Kidney epithelial cell (primary cell): ENCODE data around the gene EXOSC7. TPM values are rescaled to one million over a fixed set of nuclear protein-coding genes. Genes with fewer than 3 reads are reported as not detected.

Experiments used
- DNase-seq: peaks from one replicate; pipeline ENCODE4 v3.0.0-alpha.2; 2010; ENCODE audit warnings: low read depth
- H3K27me3 ChIP-seq: 2 replicates; pipeline ENCODE4 v1.6.0; 2011; ENCODE audit warnings: low read length; ENCODE audit not compliant: control insufficient read depth, insufficient read depth
- H3K36me3 ChIP-seq: 2 replicates; pipeline ENCODE4 v1.5.1; 2011; ENCODE audit warnings: low read length; ENCODE audit not compliant: control insufficient read depth, insufficient read depth
- H3K4me3 ChIP-seq: 2 replicates; pipeline ENCODE4 v1.5.1; 2011; ENCODE audit warnings: low read depth, mild to moderate bottlenecking, control low read depth, low read length
- total RNA-seq: library from RNA; depleted of rRNA; stranded (reverse); fragments of >200 nt; gene quantifications from 2 replicates; pipeline ENCODE4 v1.2.3, GENCODE V29; 2015
- TF ChIP-seq, protein P1 (sequence below): IDR thresholded peaks from 2 replicates; pipeline ENCODE4 v1.5.1; 2011; ENCODE audit warnings: mild to moderate bottlenecking, moderate library complexity, low read length, control low read depth, inconsistent platforms; ENCODE audit not compliant: insufficient read depth, poor library complexity, severe bottlenecking

EXOSC7 gene
- total RNA-seq, 1 donor from 2014 or later: 64.8 TPM

DNA sequence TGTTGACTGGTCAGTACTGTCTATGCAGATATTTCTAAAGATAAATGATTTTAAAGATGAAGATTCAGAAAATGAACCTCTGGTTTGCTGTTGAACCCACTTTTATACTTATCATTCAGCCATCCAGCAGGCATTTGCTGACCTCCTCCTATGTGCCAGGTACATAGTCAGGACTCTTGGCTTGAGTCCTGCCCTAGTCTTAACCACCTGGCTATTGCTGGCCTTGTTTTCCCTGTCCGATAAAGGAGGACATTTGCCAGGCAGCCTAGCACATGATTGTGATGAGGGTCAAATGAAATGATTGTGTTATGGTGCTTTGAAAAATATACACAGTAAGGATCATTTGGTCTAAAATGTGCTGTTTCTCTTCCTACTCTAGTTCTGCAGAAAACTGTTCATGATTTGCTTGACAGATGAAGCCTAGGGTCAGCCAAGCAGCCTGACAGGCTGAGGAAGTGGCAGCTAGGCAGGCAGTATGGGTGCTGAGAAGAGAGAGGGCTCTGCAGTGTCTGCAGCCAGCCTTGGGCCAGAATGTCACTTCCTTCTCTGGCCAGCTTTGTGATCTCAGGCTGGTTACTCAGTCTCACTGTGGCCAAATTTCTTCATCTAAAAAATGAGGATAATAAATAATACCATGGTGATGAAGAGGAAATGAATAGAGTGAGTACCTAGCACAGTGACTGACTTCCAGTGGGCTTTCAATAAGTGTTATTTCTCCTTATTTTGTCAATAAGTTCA, 13.8 kb downstream of the EXOSC7 start:
- H3K36me3 ChIP-seq: no peaks in the 10 kb centered on the region
- no peaks in the 10 kb centered on the region for H3K27me3 ChIP-seq
- TF ChIP-seq, protein P1, sequence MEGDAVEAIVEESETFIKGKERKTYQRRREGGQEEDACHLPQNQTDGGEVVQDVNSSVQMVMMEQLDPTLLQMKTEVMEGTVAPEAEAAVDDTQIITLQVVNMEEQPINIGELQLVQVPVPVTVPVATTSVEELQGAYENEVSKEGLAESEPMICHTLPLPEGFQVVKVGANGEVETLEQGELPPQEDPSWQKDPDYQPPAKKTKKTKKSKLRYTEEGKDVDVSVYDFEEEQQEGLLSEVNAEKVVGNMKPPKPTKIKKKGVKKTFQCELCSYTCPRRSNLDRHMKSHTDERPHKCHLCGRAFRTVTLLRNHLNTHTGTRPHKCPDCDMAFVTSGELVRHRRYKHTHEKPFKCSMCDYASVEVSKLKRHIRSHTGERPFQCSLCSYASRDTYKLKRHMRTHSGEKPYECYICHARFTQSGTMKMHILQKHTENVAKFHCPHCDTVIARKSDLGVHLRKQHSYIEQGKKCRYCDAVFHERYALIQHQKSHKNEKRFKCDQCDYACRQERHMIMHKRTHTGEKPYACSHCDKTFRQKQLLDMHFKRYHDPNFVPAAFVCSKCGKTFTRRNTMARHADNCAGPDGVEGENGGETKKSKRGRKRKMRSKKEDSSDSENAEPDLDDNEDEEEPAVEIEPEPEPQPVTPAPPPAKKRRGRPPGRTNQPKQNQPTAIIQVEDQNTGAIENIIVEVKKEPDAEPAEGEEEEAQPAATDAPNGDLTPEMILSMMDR: no peak
- H3K4me3 ChIP-seq: no peak overlapping the region
- no peak for DNase-seq

DNA sequence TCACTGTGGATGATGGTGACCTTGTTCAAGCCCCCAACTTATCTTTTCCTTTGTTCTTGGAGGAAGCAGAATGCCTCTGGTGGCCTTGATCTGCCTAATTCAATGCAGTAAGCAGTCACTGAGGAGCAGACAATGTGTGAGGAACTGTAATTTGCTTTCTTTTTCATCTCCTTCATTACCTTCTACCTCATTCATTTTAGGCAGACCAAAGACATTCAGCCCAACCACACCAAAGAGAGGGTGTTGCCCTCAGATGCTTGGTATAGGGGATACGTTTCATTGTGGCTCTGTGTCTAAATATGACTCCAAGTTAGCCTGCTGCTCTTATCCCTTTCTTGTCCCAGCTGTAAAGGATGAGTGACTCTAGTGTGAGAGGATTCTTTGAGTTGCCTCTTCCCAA, 15.3 kb downstream of the EXOSC7 start:
- H3K4me3 ChIP-seq: no peak overlapping the region
- H3K36me3 ChIP-seq: no peaks in the 10 kb centered on the region
- no peak for DNase-seq
- no peaks in the 10 kb centered on the region for H3K27me3 ChIP-seq
- TF ChIP-seq, protein P1: no peak

DNA sequence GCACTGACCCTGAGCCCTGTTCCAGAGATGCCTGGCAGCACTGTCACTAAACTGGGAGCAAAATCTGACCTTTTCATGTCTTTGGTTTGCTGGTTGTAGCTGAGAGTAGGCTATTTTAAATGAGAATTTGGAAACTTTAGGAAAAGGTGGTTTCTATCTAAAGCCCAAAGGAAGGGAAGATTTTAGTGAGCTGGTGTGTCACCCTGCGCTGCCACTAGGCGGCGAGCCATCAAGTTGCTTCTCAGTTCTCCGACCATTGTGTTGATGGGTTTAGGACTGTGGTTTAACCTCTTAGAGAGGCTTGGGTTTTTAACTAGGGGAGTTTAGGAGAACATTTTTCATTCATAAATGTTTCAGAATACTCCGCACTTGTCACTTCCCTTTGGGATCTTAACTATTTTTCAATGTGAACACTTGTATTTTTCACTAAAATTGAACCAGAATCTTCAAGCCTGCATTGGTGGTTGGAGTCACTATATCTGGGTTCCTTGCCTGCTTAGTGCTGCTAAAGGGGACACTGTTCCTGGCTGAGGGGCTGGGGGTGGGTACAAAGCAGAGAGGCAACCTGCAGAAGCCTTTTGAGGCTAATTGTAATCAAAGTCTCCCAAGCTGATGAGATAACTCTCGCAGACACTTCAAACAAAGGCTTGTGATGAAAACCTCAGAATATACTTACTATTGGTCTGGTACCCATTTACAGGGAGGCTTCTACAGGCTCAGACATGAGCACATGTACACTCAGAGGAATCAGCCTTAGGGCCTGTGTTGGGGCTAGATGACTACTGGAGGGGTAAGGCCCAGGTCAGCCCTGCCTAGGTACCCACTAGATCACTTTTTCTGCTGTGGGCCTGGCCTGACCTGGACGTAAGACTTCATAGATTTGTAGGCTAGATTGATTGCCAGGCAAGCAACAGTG, 16.8 kb downstream of the EXOSC7 start:
- Histone ChIP-seq H3K4me3 (no peak overlapping the region), H3K27me3 (no peaks in the 10 kb centered on the region), H3K36me3 (no peaks in the 10 kb centered on the region)
- DNase-seq: no peak
- TF ChIP-seq, protein P1: peak; percentile 62

DNA sequence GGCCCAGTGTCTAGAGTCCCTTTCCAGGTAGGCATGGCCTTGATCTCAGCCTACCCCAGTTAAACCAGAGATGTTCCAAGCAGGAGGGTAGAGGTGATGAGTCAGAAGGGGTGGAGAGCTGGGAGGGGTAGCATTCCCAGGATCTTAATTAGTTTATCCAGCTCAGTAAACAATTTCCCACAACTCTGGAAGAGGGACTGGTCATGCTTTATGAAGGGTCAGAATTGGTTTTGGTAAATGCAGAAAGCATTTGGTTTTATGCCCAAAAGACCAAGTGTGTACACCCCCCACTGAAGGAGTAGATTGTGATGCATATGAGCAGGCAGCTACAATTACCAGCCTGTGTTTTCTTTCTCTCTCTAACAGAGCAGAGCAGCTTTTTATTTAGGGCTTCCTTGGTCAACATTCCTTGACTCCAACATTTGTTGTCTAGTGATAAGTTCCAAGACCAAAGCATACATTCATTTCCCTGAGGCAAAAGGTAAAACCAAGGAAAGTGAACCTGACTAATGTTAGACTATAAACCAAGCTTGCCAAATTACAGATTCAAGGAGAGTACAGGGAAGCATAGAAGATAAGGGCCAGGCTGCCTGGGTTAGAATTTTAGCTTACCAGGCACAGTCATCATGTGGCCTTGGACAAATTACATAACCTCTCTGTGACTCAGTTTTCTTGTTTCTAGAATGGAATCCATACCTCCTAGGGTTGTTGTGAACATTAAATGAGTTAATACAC, 17.6 kb downstream of the EXOSC7 start:
- Histone ChIP-seq H3K4me3 (no peak overlapping the region), H3K27me3 (no peaks in the 10 kb centered on the region), H3K36me3 (no peaks in the 10 kb centered on the region)
- TF ChIP-seq, protein P1: no peak
- no peak for DNase-seq

DNA sequence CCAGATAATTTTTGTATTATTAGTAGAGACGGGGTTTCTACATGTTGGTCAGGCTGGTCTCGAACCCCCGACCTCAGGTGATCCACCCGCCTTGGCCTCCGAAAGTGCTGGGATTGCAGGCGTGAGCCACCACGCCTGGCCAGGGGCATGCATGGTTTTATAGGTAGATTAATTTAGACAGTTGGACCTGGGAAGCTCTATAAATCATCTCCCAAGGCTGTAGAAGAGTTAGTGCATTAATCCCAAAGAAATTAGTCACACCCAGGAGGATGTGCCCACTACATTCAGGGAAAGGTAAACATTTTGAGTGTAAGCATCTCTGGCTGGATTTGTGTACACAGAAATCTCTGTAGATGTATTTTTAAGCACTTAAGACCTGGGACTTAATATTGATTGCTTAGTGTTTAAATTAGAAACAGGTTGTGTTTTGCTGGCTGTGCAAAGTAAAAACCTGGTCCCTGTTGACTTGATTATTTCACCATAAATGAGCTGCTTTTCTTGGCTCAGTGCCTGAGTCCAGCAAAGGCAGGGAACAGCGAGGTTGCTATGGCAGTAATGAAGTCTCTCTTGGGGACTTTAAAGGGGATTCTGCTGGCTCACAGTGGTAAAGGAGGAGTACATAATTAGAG, 19.2 kb downstream of the EXOSC7 start:
- no peaks in the 10 kb centered on the region for H3K36me3 ChIP-seq

More for the DNA sequence above, 19.2 kb downstream of the EXOSC7 start:
- TF ChIP-seq, protein P1: no peak
- Histone ChIP-seq H3K27me3 (no peaks in the 10 kb centered on the region), H3K4me3 (no peak overlapping the region)
- DNase-seq: no peak
